NB4 (cell line): ENCODE measurements around the gene BRF1.

Experiments used
- CTCF ChIP-seq: IDR thresholded peaks from one replicate; pipeline ENCODE4 v1.5.1; 2012; ENCODE audit warnings: low read depth, low read length
- POLR2A ChIP-seq: IDR thresholded peaks from 2 replicates; pipeline ENCODE4 v1.6.1; 2011; ENCODE audit warnings: mild to moderate bottlenecking; ENCODE audit not compliant: insufficient read length; ENCODE audit errors: extremely low read depth

GRCh38 chr14:105292826-105293711 is 7.7 kb downstream of the BRF1 start:
- TF ChIP-seq CTCF = no peak
- TF ChIP-seq POLR2A = no peak
